HepG2 (cell line): ENCODE measurements around the gene RHBDD1. TPM values are rescaled to one million over a fixed set of nuclear protein-coding genes. Genes with fewer than 3 reads are reported as not detected.

Experiments
- ATAC-seq: fragments of 200-7000 bp; cut with Tn5 transposase; 3 replicates; pipeline ENCODE4 v1.9.1; 2020; ENCODE audit warnings: mild to moderate bottlenecking, moderate library complexity
- BruUV-seq: library from RNA; stranded (reverse); fragments of 400-500 nt; replicated peaks from 2 replicates; lab custom pipeline; 2021; lab: Mats Ljungman, UMichigan
- CTCF ChIA-PET: fragments of 300-600 bp; formaldehyde crosslinking; extraction: SDS; loops from one replicate; lab custom pipeline; 2021; ENCODE audit warnings: low total read pairs, inconsistent platforms, low intra/inter-chr PET ratio; lab: Yijun Ruan, JAX
- POLR2A ChIA-PET: fragments of 350-600 bp; sonication (Branson Sonifier 250); formaldehyde crosslinking; loops from one replicate; lab custom pipeline; 2020; ENCODE audit warnings: antibody characterized with exemption, inconsistent platforms; lab: Yijun Ruan, JAX
- DNase-seq: peaks from one replicate; pipeline ENCODE4 v3.0.0-alpha.2; 2015; ENCODE audit warnings: low spot score
- FAIRE-seq: peaks from 3 replicates; lab custom pipeline; 2011; peaks lifted over from hg19 to GRCh38; lab: Jason Lieb, UNC
- H2AFZ ChIP-seq: one replicate; pipeline ENCODE4 v1.6.1; 2011; ENCODE audit warnings: low read length, inconsistent platforms
- H3K27ac ChIP-seq: fragments of 300-600 bp; 3 replicates; pipeline ENCODE4 v1.8.0; 2011; ENCODE audit warnings: mixed run types, mild to moderate bottlenecking, mixed read lengths, low read length, inconsistent platforms; ENCODE audit not compliant: insufficient read depth; ENCODE audit errors: extremely low read length
- H3K27me3 ChIP-seq, 2 experiments: fragments of 200-600 bp in 1 of 2; 2 replicates in 1 of 2; 3 replicates in 1 of 2; pipeline versions ENCODE4 v1.6.0 to v1.8.0; 2011; ENCODE audit warnings: low read length in 2 of 2, mild to moderate bottlenecking in 2 of 2, moderate library complexity in 2 of 2, inconsistent platforms in 1 of 2; ENCODE audit not compliant: insufficient read depth in 2 of 2, control insufficient read depth in 1 of 2
- H3K36me3 ChIP-seq, 2 experiments: fragments of 200-600 bp in 1 of 2; replicated peaks in 1 of 2; 2 replicates in 1 of 2; 3 replicates in 1 of 2; pipeline versions ENCODE4 v1.5.1 to v1.8.0; 2011; ENCODE audit warnings: low read length in 2 of 2, inconsistent platforms in 1 of 2; ENCODE audit not compliant: insufficient read depth in 2 of 2, control insufficient read depth in 1 of 2
- H3K4me1 ChIP-seq: 2 replicates; pipeline ENCODE4 v1.5.1; 2012; ENCODE audit warnings: low read length, inconsistent platforms; ENCODE audit not compliant: insufficient read depth
- H3K4me2 ChIP-seq: 2 replicates; pipeline ENCODE4 v1.6.0; 2011; ENCODE audit warnings: low read depth, low read length, inconsistent platforms
- H3K4me3 ChIP-seq, 3 experiments: fragments of 200-600 bp in 1 of 3; sonication (generic), shearing (Covaris generic) in 1 of 3; replicated peaks in 1 of 3; 2 replicates each; pipeline ENCODE4 v1.5.1; 2011 to 2016; ENCODE audit warnings: low read length in 3 of 3, inconsistent platforms in 2 of 3, low read depth in 2 of 3, mild to moderate bottlenecking in 2 of 3, control low read depth in 1 of 3, mixed read lengths in 1 of 3; ENCODE audit not compliant: insufficient read depth in 1 of 3
- H3K79me2 ChIP-seq: one replicate; pipeline ENCODE4 v1.6.1; 2011; ENCODE audit warnings: low read length, inconsistent platforms; ENCODE audit not compliant: insufficient read depth
- H3K9ac ChIP-seq: 2 replicates; pipeline ENCODE4 v1.6.0; 2011; ENCODE audit warnings: mild to moderate bottlenecking, low read depth, low read length, inconsistent platforms; ENCODE audit not compliant: insufficient read depth
- H3K9me3 ChIP-seq: 2 replicates; pipeline ENCODE4 v1.5.1; 2012; ENCODE audit warnings: mild to moderate bottlenecking, low read length
- H4K20me1 ChIP-seq: 2 replicates; pipeline ENCODE4 v1.6.0; 2011; ENCODE audit warnings: inconsistent platforms, mild to moderate bottlenecking, low read length, moderate library complexity; ENCODE audit not compliant: insufficient read depth
- NONO ChIP-seq, 2 experiments: fragments of 450-650 bp in 1 of 2; sonication (generic) in 1 of 2; formaldehyde crosslinking in 1 of 2; IDR thresholded peaks in 1 of 2; conservative IDR thresholded peaks in 1 of 2; 2 replicates each; pipeline versions ENCODE4 v1.6.1 to v1.8.0; 2017 to 2022; ENCODE audit warnings: mild to moderate bottlenecking in 1 of 2, missing genetic modification reagents in 1 of 2, moderate library complexity in 1 of 2
- PRDM10 ChIP-seq: sonication (generic); formaldehyde crosslinking; IDR thresholded peaks from 2 replicates; pipeline ENCODE4 v1.4.0; 2020; ENCODE audit warnings: low read depth, missing genetic modification reagents
- ZNF331 ChIP-seq: sonication (generic); formaldehyde crosslinking; IDR thresholded peaks from 2 replicates; pipeline ENCODE4 v1.4.0; 2020; ENCODE audit warnings: missing genetic modification reagents
- ZNF431 ChIP-seq: sonication (generic); formaldehyde crosslinking; IDR thresholded peaks from 2 replicates; pipeline ENCODE4 v1.9.0; 2022; ENCODE audit warnings: missing genetic modification reagents, low read depth, mild to moderate bottlenecking, borderline replicate concordance
- WGBS: methylation state at CpG from one replicate; pipeline ENCODE4 v1.1.6; 2017; ENCODE audit warnings: low lambda C conversion rate; 5-methylcytosine and 5-hydroxymethylcytosine counted together
- in situ Hi-C: cut with HindIII; loops from 2 replicates; pipeline ENCODE4 v1.10.0; 2017; ENCODE audit warnings: low pct_unique_long_range_greater_than_20kb; ENCODE audit not compliant: extremely low pct_ligation_motif_present
- intact Hi-C: fragments of 100-400 bp; cut with micrococcal nuclease; formaldehyde crosslinking; loops from one replicate; pipeline ENCODE4 v1.10.0; 2022; ENCODE audit not compliant: unreplicated experiment
- polyA plus RNA-seq, 8 experiments: library from polyadenylated mRNA; depleted of rRNA in 3 of 8; stranded (reverse) in 7 of 8; unstranded in 1 of 8; fragments of >200 nt; fragmentation: Illumina TruSeq in 4 of 8; extraction: Trizol in 4 of 8; gene quantifications; 2 replicates each; pipeline versions ENCODE4 v1.2.1 to v1.2.3, GENCODE V29; 2011 to 2016; ENCODE audit warnings: low read depth in 4 of 8, missing spikeins in 1 of 8, mixed read lengths in 1 of 8; ENCODE audit not compliant: insufficient read depth in 1 of 8
- total RNA-seq, 5 experiments: library from RNA; depleted of rRNA; stranded (reverse); fragments of >200 nt; fragmentation: Illumina TruSeq; extraction: Trizol; gene quantifications; 2 replicates each; pipeline ENCODE4 v1.2.3, GENCODE V29; 2016; ENCODE audit warnings: low read depth in 1 of 5
- TF ChIP-seq, protein P1 (sequence below): sonication (generic); formaldehyde crosslinking; IDR thresholded peaks from 2 replicates; pipeline ENCODE4 v1.5.1; 2020; ENCODE audit warnings: missing genetic modification reagents, mild to moderate bottlenecking, borderline replicate concordance

Gene RHBDD1
- total and polyA plus RNA-seq, 2 of the 13 experiments (the other 11 are each of a cell fraction or from before 2014, with no cell fraction given) = 8.2 to 9.5 TPM

DNA sequence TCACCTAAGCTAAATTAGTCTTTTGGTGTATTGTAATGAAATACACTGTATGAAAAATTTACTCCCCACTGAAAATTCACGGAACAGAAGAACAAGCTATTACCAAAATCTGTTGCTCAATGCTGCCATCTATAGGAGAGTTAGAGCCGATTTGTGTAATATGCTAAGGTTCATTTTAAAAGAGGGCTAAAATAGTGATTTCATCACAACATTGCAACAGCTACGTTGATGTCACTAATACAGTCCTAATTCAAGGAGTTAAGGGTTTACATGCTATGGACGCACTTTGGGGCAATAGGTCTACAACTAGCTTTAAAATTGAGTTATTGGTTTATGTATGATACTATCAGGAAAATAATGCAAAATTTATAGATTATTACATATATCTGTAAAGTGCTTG is 33.3 kb upstream of the RHBDD1 start (continued):
- TF ChIP-seq PRDM10 (no peak), ZNF431 (CRISPR knock-in tag) (no peak)
- TF ChIP-seq, protein P1, sequence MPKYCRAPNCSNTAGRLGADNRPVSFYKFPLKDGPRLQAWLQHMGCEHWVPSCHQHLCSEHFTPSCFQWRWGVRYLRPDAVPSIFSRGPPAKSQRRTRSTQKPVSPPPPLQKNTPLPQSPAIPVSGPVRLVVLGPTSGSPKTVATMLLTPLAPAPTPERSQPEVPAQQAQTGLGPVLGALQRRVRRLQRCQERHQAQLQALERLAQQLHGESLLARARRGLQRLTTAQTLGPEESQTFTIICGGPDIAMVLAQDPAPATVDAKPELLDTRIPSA (CRISPR knock-in tag) = no peak
- TF ChIP-seq, all 625 proteins: peak for 63

GRCh38 chr2:226803410-226803809 is 32.4 kb upstream of the RHBDD1 start:
- Histone ChIP-seq H3K9me3 (no peaks in the 10 kb centered on the region), H3K79me2 (peaks cover under 1% of the 10 kb centered on the region)
- TF ChIP-seq NONO (IDR thresholded peaks at IDR 0.05) (no peak), NONO (CRISPR knock-in tag; conservative IDR thresholded peaks at IDR 0.05) (no peak), ZNF331 (CRISPR knock-in tag) (peak; percentile 85; the same call in 1 of the 2 replicates)
- TF ChIP-seq, all 625 proteins: peak for 1
- BruUV-seq = no TSS peak
- Histone ChIP-seq H3K27ac (no peak overlapping the region), H3K36me3 (no peaks in the 10 kb centered on the region; a peak in 1 of 5 replicates), H3K4me3 (no peak overlapping the region), H3K4me2 (no peak overlapping the region), H3K27me3 (0 out of 5 replicates have a peak, but pooled peaks cover 0 to 2% of the 10 kb centered on the region in 2 experiments), H3K4me1 (peaks cover 49% of the 10 kb centered on the region), H3K9ac (no peak overlapping the region), H2AFZ (no peak overlapping the region), H4K20me1 (no peaks in the 10 kb centered on the region)
- POLR2A ChIA-PET = interaction anchor here (0.9 to 1.2 kb wide), 2 partner anchors 34 to 1138 kb away, joined by 3 to 4 read pairs; no protein-coding TSS in a partner anchor
- DNase-seq (no peak), FAIRE-seq (no peak), ATAC-seq (no peak)
- in situ Hi-C loops (loop anchor here (5.0 to 10.0 kb wide), 4 partner anchors 301 to 1136 kb away; no protein-coding TSS in a partner anchor), intact Hi-C loops (loop anchor here (5.0 to 10.0 kb wide), 4 partner anchors 221 to 416 kb away; no protein-coding TSS in a partner anchor)
- 5% methylated on average over 1 of the region's 1 CpG for WGBS
- CTCF ChIA-PET = interaction anchor here (0.8 to 2.7 kb wide), 4 partner anchors 182 to 1133 kb away, joined by 3 to 9 read pairs (median 8); no protein-coding TSS in a partner anchor
